ENCODE measurements around the gene PSMC4.

- TF ChIP-seq EZH2phosphoT487 (IDR thresholded peaks at IDR 0.05; ENCODE audit: insufficient read depth, low read depth) (no peak), EZH2 (IDR thresholded peaks at IDR 0.05; ENCODE audit: insufficient read depth, poor library complexity, severe bottlenecking) (no peak)
Measured at GRCh38 chr19:40005691-40006272, 34.8 kb downstream of the PSMC4 start.

Data from GM23248 (cell line).